ENCODE measurements around the gene FALEC.

Gene FALEC

GRCh38 chr1:150546294-150546937, 30.9 kb downstream of the FALEC start:
- H3K27me3 ChIP-seq (ENCODE audit: low read depth, low read length), result no peaks in the 10 kb centered on the region

GRCh38 chr1:150548324-150548631, 32.7 kb downstream of the FALEC start:
- H3K36me3 ChIP-seq (ENCODE audit: control insufficient read depth in 1 of 2, insufficient read depth in 2 of 2, low read length in 2 of 2), result no peaks in the 10 kb centered on the region
- H3K27me3 ChIP-seq (ENCODE audit: low read depth, low read length), result no peaks in the 10 kb centered on the region
- no peaks in the 10 kb centered on the region for H3K9me3 ChIP-seq (ENCODE audit: control insufficient read depth in 1 of 2, low read length in 2 of 2)
- peak overlapping the region; percentile 43 for H3K27ac ChIP-seq (ENCODE audit: low read length)
- H3K4me3 ChIP-seq (ENCODE audit: low read depth in 1 of 2, low read length in 2 of 2), result peak overlapping the region; percentile 32 to 59
- H3K4me1 ChIP-seq (ENCODE audit: control insufficient read depth in 1 of 2, insufficient read depth in 2 of 2, low read length in 2 of 2), result peaks cover 9 to 14% of the 10 kb centered on the region in 2 donors

More at GRCh38 chr1:150546294-150546937, 30.9 kb downstream of the FALEC start:
- Histone ChIP-seq H3K36me3 (ENCODE audit: control insufficient read depth in 1 of 2, insufficient read depth in 2 of 2, low read length in 2 of 2) (no peaks in the 10 kb centered on the region), H3K27ac (ENCODE audit: low read length) (no peak overlapping the region), H3K4me1 (ENCODE audit: control insufficient read depth in 1 of 2, insufficient read depth in 2 of 2, low read length in 2 of 2) (peaks cover 0 to 4% of the 10 kb centered on the region in 2 donors), H3K9me3 (ENCODE audit: control insufficient read depth in 1 of 2, low read length in 2 of 2) (no peaks in the 10 kb centered on the region), H3K4me3 (ENCODE audit: low read depth in 1 of 2, low read length in 2 of 2) (no peak overlapping the region)

- peaks cover 9 to 19% of the 10 kb centered on the region in 2 donors for H3K4me1 ChIP-seq (ENCODE audit: control insufficient read depth in 1 of 2, insufficient read depth in 2 of 2, low read length in 2 of 2)
- no peaks in the 10 kb centered on the region for H3K36me3 ChIP-seq (ENCODE audit: control insufficient read depth in 1 of 2, insufficient read depth in 2 of 2, low read length in 2 of 2)
- peak within 1 kb of the TSS; percentile 81 for H3K27ac ChIP-seq (ENCODE audit: low read length)
- no peaks in the 10 kb centered on the region for H3K9me3 ChIP-seq (ENCODE audit: control insufficient read depth in 1 of 2, low read length in 2 of 2)
- no peaks in the 10 kb centered on the region for H3K27me3 ChIP-seq (ENCODE audit: low read depth, low read length)
- peak within 1 kb of the TSS; percentile 57 to 60 for H3K4me3 ChIP-seq (ENCODE audit: low read depth in 1 of 2, low read length in 2 of 2)
Observed at GRCh38 chr1:150548632-150549495, 33.3 kb downstream of the FALEC start, which contains the start of gene ADAMTSL4. TSS of gene ADAMTSL4 (plus strand) at chr1:150549408. CDS start at chr1:150552289, 2,881 bp downstream.

DNA sequence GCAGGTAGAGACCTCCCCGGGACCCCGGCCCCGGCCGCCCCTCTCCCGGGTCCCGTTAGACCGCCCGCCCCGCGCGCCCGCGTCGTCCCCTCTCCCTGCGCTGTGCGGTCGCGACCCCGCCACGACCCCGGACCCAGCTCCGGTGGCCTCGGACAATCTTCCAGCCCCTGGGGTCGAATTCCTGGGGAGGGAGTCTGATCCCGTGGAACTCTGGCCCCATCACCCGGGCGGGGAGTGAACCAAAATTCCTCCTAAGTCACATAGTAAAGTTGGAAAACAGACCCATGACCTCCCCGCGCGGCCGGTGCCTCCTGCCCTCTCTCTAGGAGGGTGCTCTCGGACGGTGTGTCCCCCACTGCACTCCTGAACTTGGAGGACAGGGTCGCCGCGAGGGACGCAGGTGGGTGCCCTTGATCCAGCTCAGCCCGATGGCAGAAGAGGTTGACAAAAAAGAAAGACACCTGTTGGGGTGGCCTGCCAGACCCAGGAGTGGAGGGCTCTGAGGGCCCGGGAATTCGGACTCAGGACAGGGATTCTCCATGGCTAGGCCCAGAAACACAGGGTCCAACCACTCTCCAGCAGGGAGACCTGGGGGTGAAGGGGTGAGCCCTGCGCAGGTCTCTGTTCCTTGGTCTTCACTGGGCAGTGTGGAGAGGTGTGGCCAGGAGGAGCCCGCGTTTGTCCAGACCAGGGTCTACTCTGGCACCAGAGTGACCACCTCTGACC, 34.1 kb downstream of the FALEC start:
- Histone ChIP-seq H3K27me3 (ENCODE audit: low read depth, low read length) (no peaks in the 10 kb centered on the region), H3K36me3 (ENCODE audit: control insufficient read depth in 1 of 2, insufficient read depth in 2 of 2, low read length in 2 of 2) (peaks cover 0 to 6% of the 10 kb centered on the region in 2 donors), H3K4me3 (ENCODE audit: low read depth in 1 of 2, low read length in 2 of 2) (peak overlapping the region; percentile 57 to 60), H3K27ac (ENCODE audit: low read length) (peak overlapping the region; percentile 81), H3K9me3 (ENCODE audit: control insufficient read depth in 1 of 2, low read length in 2 of 2) (no peaks in the 10 kb centered on the region), H3K4me1 (ENCODE audit: control insufficient read depth in 1 of 2, insufficient read depth in 2 of 2, low read length in 2 of 2) (peaks cover 9 to 24% of the 10 kb centered on the region in 2 donors)

- Histone ChIP-seq H3K4me3 (ENCODE audit: low read depth in 1 of 2, low read length in 2 of 2) (peak overlapping the region; percentile 57 to 60), H3K4me1 (ENCODE audit: control insufficient read depth in 1 of 2, insufficient read depth in 2 of 2, low read length in 2 of 2) (peaks cover 9 to 24% of the 10 kb centered on the region in 2 donors), H3K27ac (ENCODE audit: low read length) (peak overlapping the region; percentile 81)
Observed at GRCh38 chr1:150550222-150551050, 34.9 kb downstream of the FALEC start.

GRCh38 chr1:150551051-150551783, 35.7 kb downstream of the FALEC start:
- Histone ChIP-seq H3K36me3 (ENCODE audit: control insufficient read depth in 1 of 2, insufficient read depth in 2 of 2, low read length in 2 of 2) (peaks cover 0 to 17% of the 10 kb centered on the region in 2 donors), H3K27ac (ENCODE audit: low read length) (peak overlapping the region; percentile 81), H3K27me3 (ENCODE audit: low read depth, low read length) (no peaks in the 10 kb centered on the region), H3K9me3 (ENCODE audit: control insufficient read depth in 1 of 2, low read length in 2 of 2) (no peaks in the 10 kb centered on the region), H3K4me1 (ENCODE audit: control insufficient read depth in 1 of 2, insufficient read depth in 2 of 2, low read length in 2 of 2) (peaks cover 9 to 24% of the 10 kb centered on the region in 2 donors), H3K4me3 (ENCODE audit: low read depth in 1 of 2, low read length in 2 of 2) (peak overlapping the region in 1 of 2 donors; percentile 60)

More at GRCh38 chr1:150550222-150551050, 34.9 kb downstream of the FALEC start:
- peaks cover 0 to 9% of the 10 kb centered on the region in 2 donors for H3K36me3 ChIP-seq (ENCODE audit: control insufficient read depth in 1 of 2, insufficient read depth in 2 of 2, low read length in 2 of 2)
- no peaks in the 10 kb centered on the region for H3K27me3 ChIP-seq (ENCODE audit: low read depth, low read length)
- no peaks in the 10 kb centered on the region for H3K9me3 ChIP-seq (ENCODE audit: control insufficient read depth in 1 of 2, low read length in 2 of 2)

DNA sequence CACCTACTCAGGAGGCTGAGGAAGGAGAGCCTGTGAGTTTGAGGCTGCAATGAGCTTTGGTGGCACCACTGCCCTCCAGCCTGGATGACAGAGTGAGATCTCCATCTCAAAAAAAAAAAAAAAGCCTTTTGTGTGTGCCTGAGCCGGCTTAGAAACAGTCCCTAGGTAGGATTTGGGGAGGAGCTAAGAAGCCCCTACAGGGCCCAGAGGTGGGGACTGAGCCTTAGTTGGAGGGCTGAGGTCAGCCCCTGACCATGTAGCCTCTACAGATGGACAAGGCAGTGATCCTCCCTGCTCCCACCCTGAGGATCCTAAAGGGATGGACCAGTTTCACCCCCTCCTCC, 36.2 kb downstream of the FALEC start:
- peak overlapping the region; percentile 81 for H3K27ac ChIP-seq (ENCODE audit: low read length)
- H3K4me3 ChIP-seq (ENCODE audit: low read depth in 1 of 2, low read length in 2 of 2), result peak overlapping the region in 1 of 2 donors; percentile 28
- no peaks in the 10 kb centered on the region for H3K27me3 ChIP-seq (ENCODE audit: low read depth, low read length)
- peaks cover 0 to 21% of the 10 kb centered on the region in 2 donors for H3K36me3 ChIP-seq (ENCODE audit: control insufficient read depth in 1 of 2, insufficient read depth in 2 of 2, low read length in 2 of 2)
- no peaks in the 10 kb centered on the region for H3K9me3 ChIP-seq (ENCODE audit: control insufficient read depth in 1 of 2, low read length in 2 of 2)
- peaks cover 9 to 24% of the 10 kb centered on the region in 2 donors for H3K4me1 ChIP-seq (ENCODE audit: control insufficient read depth in 1 of 2, insufficient read depth in 2 of 2, low read length in 2 of 2)

DNA sequence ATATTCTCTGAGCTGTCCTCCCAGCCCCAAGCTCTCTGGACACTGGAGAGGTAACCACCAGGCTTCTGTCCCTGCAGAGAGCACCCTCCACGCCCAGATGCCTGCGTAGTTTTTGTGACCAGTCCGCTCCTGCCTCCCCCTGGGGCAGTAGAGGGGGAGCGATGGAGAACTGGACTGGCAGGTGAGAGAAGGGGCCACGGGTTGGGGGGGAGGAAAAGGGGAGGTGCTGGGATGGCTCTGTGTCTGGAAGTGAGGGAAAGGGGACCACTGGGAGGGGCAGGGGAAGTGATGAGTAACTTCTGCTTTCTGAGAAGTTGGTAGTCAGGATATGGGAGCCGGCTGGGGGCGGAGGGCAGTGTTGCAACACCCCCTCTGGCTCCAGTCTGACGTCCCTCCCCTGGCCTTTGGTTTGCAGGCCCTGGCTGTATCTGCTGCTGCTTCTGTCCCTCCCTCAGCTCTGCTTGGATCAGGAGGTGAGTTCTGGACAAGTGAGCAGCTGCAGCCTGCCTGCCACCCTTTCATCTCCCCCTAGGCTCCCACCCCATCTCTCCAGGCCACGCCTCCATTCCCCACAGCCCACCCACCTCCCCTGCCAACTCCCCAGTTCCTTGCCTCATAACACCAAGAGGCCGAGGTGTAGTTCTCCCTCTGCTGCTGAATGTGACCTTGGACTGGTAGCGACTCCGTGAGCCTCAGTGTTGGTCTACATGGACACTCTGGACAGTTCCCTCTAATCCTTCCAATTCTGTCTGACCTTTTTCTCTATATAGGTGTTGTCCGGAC, 36.8 kb downstream of the FALEC start:
- H3K9me3 ChIP-seq (ENCODE audit: control insufficient read depth in 1 of 2, low read length in 2 of 2), result no peaks in the 10 kb centered on the region
- H3K4me3 ChIP-seq (ENCODE audit: low read depth in 1 of 2, low read length in 2 of 2), result peak overlapping the region in 1 of 2 donors; percentile 28
- no peaks in the 10 kb centered on the region for H3K27me3 ChIP-seq (ENCODE audit: low read depth, low read length)
- peak overlapping the region; percentile 81 for H3K27ac ChIP-seq (ENCODE audit: low read length)
- peaks cover 0 to 22% of the 10 kb centered on the region in 2 donors for H3K36me3 ChIP-seq (ENCODE audit: control insufficient read depth in 1 of 2, insufficient read depth in 2 of 2, low read length in 2 of 2)
- peaks cover 9 to 24% of the 10 kb centered on the region in 2 donors for H3K4me1 ChIP-seq (ENCODE audit: control insufficient read depth in 1 of 2, insufficient read depth in 2 of 2, low read length in 2 of 2)

DNA sequence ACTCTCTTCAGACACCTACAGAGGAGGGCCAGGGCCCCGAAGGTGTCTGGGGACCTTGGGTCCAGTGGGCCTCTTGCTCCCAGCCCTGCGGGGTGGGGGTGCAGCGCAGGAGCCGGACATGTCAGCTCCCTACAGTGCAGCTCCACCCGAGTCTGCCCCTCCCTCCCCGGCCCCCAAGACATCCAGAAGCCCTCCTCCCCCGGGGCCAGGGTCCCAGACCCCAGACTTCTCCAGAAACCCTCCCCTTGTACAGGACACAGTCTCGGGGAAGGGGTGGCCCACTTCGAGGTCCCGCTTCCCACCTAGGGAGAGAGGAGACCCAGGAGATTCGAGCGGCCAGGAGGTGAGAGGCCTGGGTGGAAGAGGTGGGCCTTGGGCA, 37.3 kb downstream of the FALEC start:
- Histone ChIP-seq H3K9me3 (ENCODE audit: control insufficient read depth in 1 of 2, low read length in 2 of 2) (no peaks in the 10 kb centered on the region), H3K4me3 (ENCODE audit: low read depth in 1 of 2, low read length in 2 of 2) (peak overlapping the region in 1 of 2 donors; percentile 28), H3K36me3 (ENCODE audit: control insufficient read depth in 1 of 2, insufficient read depth in 2 of 2, low read length in 2 of 2) (peaks cover 0 to 26% of the 10 kb centered on the region in 2 donors), H3K27me3 (ENCODE audit: low read depth, low read length) (no peaks in the 10 kb centered on the region), H3K4me1 (ENCODE audit: control insufficient read depth in 1 of 2, insufficient read depth in 2 of 2, low read length in 2 of 2) (peaks cover 9 to 24% of the 10 kb centered on the region in 2 donors), H3K27ac (ENCODE audit: low read length) (peak overlapping the region; percentile 51)

Data from muscle layer of duodenum (tissue), 2 donors.